Heart right ventricle (tissue), 16 donors: ENCODE data around the gene SPP1. TPM values are rescaled to one million over a fixed set of nuclear protein-coding genes. Genes with fewer than 3 reads are reported as not detected.

Experiments
- ATAC-seq, 8 donors: fragments of 200-7000 bp; cut with Tn5 transposase; one replicate each; pipeline ENCODE4 v1.9.1; 2020; ENCODE audit warnings: mild to moderate bottlenecking in 8 of 8, moderate library complexity in 8 of 8, moderate number of reproducible peaks in 1 of 8
- DNase-seq, 2 donors: peaks; one replicate each; pipeline ENCODE4 v3.0.0-alpha.2; 2020
- H3K27ac ChIP-seq, 10 donors: fragments of 200-600 bp; sonication (generic) in 2 of 10; one replicate each; pipeline versions ENCODE4 v1.5.0 to v1.8.0; 2020 to 2022; ENCODE audit warnings: mild to moderate bottlenecking in 3 of 10
- H3K27me3 ChIP-seq, 7 donors: fragments of 200-600 bp; one replicate each; pipeline ENCODE4 v1.8.0; 2021 to 2022; ENCODE audit warnings: mild to moderate bottlenecking in 2 of 7
- H3K36me3 ChIP-seq, 9 donors: fragments of 200-600 bp; sonication (generic) in 1 of 9; one replicate each; pipeline versions ENCODE4 v1.5.0 to v1.8.0; 2020 to 2022; ENCODE audit warnings: mild to moderate bottlenecking in 2 of 9
- H3K4me1 ChIP-seq, 9 donors: fragments of 200-600 bp; sonication (generic) in 1 of 9; one replicate each; pipeline versions ENCODE4 v1.5.0 to v1.8.0; 2020 to 2022; ENCODE audit warnings: mild to moderate bottlenecking in 4 of 9
- H3K4me3 ChIP-seq, 10 donors: fragments of 200-600 bp; sonication (generic) in 2 of 10; one replicate each; pipeline versions ENCODE4 v1.5.0 to v1.8.0; 2020 to 2022; ENCODE audit warnings: mild to moderate bottlenecking in 7 of 10, moderate library complexity in 2 of 10
- H3K9me3 ChIP-seq, 11 donors: fragments of 200-600 bp in 10 of 11; sonication (generic) in 2 of 11; one replicate each; pipeline versions ENCODE4 v1.5.0 to v1.8.0; 2013 to 2022; ENCODE audit warnings: mild to moderate bottlenecking in 2 of 11, control low read depth in 1 of 11, moderate library complexity in 1 of 11
- WGBS, 2 donors: extraction: QIAGEN DNeasy Blood & Tissue Kit; methylation state at CpG; one replicate each; pipeline ENCODE4 v1.1.7; 2013; ENCODE audit warnings: inconsistent platforms in 1 of 2; 5-methylcytosine and 5-hydroxymethylcytosine counted together
- intact Hi-C, 10 donors: fragments of 100-400 bp; cut with DNase I; formaldehyde crosslinking; loops; one replicate each; pipeline versions ENCODE4 v1.11.1 to v1.14.2; 2022
- polyA plus RNA-seq, 2 donors: library from polyadenylated mRNA; stranded (reverse); fragments of 200-250 nt; gene quantifications; one replicate each; pipeline ENCODE4 v1.2.3, GENCODE V29; 2013
- total RNA-seq, 10 donors: library from RNA; stranded (reverse); fragmentation: NEBNext Ultra II Directional in 3 of 10; extraction: Animal tissue kit (Norgen Biotek cat#: 25700) in 3 of 10; gene quantifications; one replicate each; pipeline versions ENCODE4 v1.2.1 to v1.2.4, GENCODE V29; 2021 to 2023
- TF ChIP-seq, protein P1 (sequence below), 9 donors: fragments of 200-600 bp; sonication (generic) in 2 of 9; IDR thresholded peaks; one replicate each; pipeline versions ENCODE4 v1.5.0 to v1.8.0; 2021 to 2022; ENCODE audit warnings: antibody characterized with exemption in 9 of 9, mild to moderate bottlenecking in 5 of 9, moderate library complexity in 1 of 9
- donor health status: Arrhythmogenic right ventricular cardiomyopathy.
- donor health status: ischemic (EF 13 %, LVEDD 7.1; RV severe dilation, severe dysfunction).
- donor health status: healthy with polysubstance abuse.
- donor health status: DM: no; HTN: yes; CAD: no.
- donor health status: DM: no; HTN: no; CAD: no.
- donor health status: ischemic (EF 25% LVEDD 6.9; RV normal size, moderate dysfunction).
- donor health status: ischemic (EF 25% LVEDD 5.7; RV mildly dilated, moderate dysfunction).
- donor health status: healthy.
- donor health status: DM: yes; HTN: yes; CAD: no.
- donor health status: Ischemic cardiomyopathy.
- donor health status: ischemic (EF 35%, LVEDD 5.7; RV mildly dilated, moderate dysfunction).
- donor health status: nonischemic (EF 11% LVEDD 7.7; RV severe dilation, severe dysfunction).
- donor health status: DM: yes; HTN: yes; CAD: no.
- donor health status: PGD.
- donor health status: ischemic (EF 29% LVEDD 5.4; RV normal size, mild dysfunction).
- donor health status: nonischemic (EF 23%, LVEDD 6.1; RV moderate dilation, normal function).

The SPP1 gene
- total and polyA plus RNA-seq, 12 donors = 1.2 to 246 (median 7.0) TPM

DNA sequence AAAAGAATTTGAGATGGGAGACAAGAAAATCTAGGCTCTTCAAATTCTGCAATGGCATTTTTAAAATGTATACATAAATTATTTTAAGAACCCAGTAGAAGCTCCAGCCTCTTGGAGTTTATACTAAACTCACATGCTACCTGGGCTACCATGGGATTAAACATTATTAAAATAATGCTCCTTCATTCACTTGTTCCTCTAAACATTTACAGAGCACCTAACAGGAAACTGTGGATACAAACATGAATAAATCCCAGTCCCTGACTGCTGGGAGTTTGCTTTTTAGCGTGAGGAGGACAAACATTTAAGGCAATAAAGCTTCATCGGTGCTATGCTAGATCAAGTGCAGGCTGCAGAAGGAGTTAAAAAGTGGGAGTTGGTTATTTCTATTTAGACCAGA lies 5.4 kb upstream of the SPP1 start:
- Histone ChIP-seq H3K4me3 (no peak overlapping the region), H3K36me3 (no peaks in the 10 kb centered on the region), H3K4me1 (peaks cover 0 to 10% (median 0%) of the 10 kb centered on the region in 9 donors), H3K9me3 (no peaks in the 10 kb centered on the region), H3K27me3 (peaks cover 0 to 16% (median 0%) of the 10 kb centered on the region in 7 donors), H3K27ac (no peak overlapping the region)
- TF ChIP-seq, protein P1, sequence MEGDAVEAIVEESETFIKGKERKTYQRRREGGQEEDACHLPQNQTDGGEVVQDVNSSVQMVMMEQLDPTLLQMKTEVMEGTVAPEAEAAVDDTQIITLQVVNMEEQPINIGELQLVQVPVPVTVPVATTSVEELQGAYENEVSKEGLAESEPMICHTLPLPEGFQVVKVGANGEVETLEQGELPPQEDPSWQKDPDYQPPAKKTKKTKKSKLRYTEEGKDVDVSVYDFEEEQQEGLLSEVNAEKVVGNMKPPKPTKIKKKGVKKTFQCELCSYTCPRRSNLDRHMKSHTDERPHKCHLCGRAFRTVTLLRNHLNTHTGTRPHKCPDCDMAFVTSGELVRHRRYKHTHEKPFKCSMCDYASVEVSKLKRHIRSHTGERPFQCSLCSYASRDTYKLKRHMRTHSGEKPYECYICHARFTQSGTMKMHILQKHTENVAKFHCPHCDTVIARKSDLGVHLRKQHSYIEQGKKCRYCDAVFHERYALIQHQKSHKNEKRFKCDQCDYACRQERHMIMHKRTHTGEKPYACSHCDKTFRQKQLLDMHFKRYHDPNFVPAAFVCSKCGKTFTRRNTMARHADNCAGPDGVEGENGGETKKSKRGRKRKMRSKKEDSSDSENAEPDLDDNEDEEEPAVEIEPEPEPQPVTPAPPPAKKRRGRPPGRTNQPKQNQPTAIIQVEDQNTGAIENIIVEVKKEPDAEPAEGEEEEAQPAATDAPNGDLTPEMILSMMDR (IDR thresholded peaks at IDR 0.05) = no peak
- DNase-seq (no peak), ATAC-seq (no peak)
- 89 to 91% methylated on average over 2 of the region's 2 CpGs for WGBS, 2 donors
- intact Hi-C loops = loop anchor here in 4 of 10 donors (5.0 to 10.0 kb wide), 2 partner anchors 293 to 295 kb away; no protein-coding TSS in a partner anchor

DNA sequence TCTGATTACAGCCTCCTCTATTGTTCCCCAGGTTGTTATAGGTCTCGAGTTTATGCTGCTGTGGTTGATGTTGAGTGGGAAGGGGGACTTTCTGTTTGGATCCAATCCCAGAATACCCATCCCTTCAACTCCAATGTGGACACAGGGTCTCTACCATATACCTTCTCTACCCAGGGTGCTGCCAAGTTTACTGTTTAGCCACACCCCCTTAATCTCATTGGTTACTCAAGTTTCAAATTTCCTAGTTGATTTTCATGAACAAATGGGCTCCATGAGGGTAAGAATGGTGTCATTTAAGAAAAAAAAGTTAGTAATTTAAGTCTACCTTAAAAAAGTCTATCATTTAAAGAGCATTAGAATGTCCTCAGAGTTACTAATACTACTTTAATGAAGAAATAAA lies 3.6 kb upstream of the SPP1 start:
- 43 to 46% methylated on average over 1 of the region's 1 CpG for WGBS, 2 donors
- H3K9me3 ChIP-seq = no peaks in the 10 kb centered on the region
- intact Hi-C loops = loop anchor here in 5 of 10 donors (2.0 to 10.0 kb wide), 3 partner anchors 119 to 297 kb away; no protein-coding TSS in a partner anchor
- DNase-seq (no peak), ATAC-seq (no peak)
- TF ChIP-seq, protein P1 (IDR thresholded peaks at IDR 0.05) = no peak
- no peaks in the 10 kb centered on the region for H3K36me3 ChIP-seq
- H3K4me1 ChIP-seq = peaks cover 0 to 18% (median 0%) of the 10 kb centered on the region in 9 donors
- H3K27me3 ChIP-seq = peaks cover 0 to 33% (median 4%) of the 10 kb centered on the region in 7 donors
- H3K27ac ChIP-seq = no peak overlapping the region
- no peak overlapping the region for H3K4me3 ChIP-seq

GRCh38 chr4:87973283-87974169 lies 2.0 kb upstream of the SPP1 start:
- ATAC-seq = peak in 7 of 8 donors; percentile 38 to 79 (median 74)

More at GRCh38 chr4:87973283-87974169, 2.0 kb upstream of the SPP1 start:
- Histone ChIP-seq H3K9me3 (no peaks in the 10 kb centered on the region), H3K4me1 (peaks cover 0 to 18% (median 0%) of the 10 kb centered on the region in 9 donors), H3K4me3 (peak overlapping the region in 2 of 10 donors; percentile 8 to 12), H3K36me3 (no peaks in the 10 kb centered on the region), H3K27me3 (peaks cover 0 to 37% (median 4%) of the 10 kb centered on the region in 7 donors), H3K27ac (no peak overlapping the region)
- TF ChIP-seq, protein P1 (IDR thresholded peaks at IDR 0.05) = peak; percentile 58 to 89 (median 84)
- peak; percentile 43 to 63 for DNase-seq
- intact Hi-C loops = loop anchor here in 9 of 10 donors (1.0 to 10.0 kb wide), 5 partner anchors 120 to 299 kb away; no protein-coding TSS in a partner anchor
- WGBS, 2 donors = 31 to 32% methylated on average over 14 of the region's 14 CpGs
